ENCODE measurements around the gene NLGN2. TPM values are rescaled to one million over a fixed set of nuclear protein-coding genes. Genes with fewer than 3 reads are reported as not detected.

NLGN2 gene
- total and polyA plus RNA-seq, 4 donors, result 5.0 to 15.2 (median 8.2) TPM

GRCh38 chr17:7383742-7384488 is 23.7 kb upstream of the NLGN2 start:
- Histone ChIP-seq H3K9ac (ENCODE audit: insufficient read depth in 1 of 2, low read length in 2 of 2) (no peak overlapping the region), H3K27me3 (ENCODE audit: control insufficient read depth in 3 of 3, insufficient read depth in 3 of 3, low read length in 2 of 3) (peaks cover 0 to 9% (median 0%) of the 10 kb centered on the region in 3 donors), H3K4me1 (ENCODE audit: control insufficient read depth in 5 of 5, insufficient read depth in 5 of 5, low read length in 5 of 5) (peaks cover 0 to 30% (median 15%) of the 10 kb centered on the region in 5 donors), H3K9me3 (ENCODE audit: control insufficient read depth in 4 of 4, insufficient read depth in 3 of 4, low read length in 3 of 4) (no peaks in the 10 kb centered on the region), H3K4me3 (peak overlapping the region; percentile 11), H3K36me3 (ENCODE audit: control insufficient read depth in 4 of 4, insufficient read depth in 4 of 4, low read length in 4 of 4) (peaks cover 0 to 13% (median 3%) of the 10 kb centered on the region in 4 donors), H3K27ac (ENCODE audit: low read depth in 1 of 2, low read length in 1 of 2) (no peak overlapping the region)
- no peak for TF ChIP-seq CTCF (IDR thresholded peaks at IDR 0.05; ENCODE audit: control extremely low read depth, extremely low read depth)
- DNase-seq (peak; percentile 57 to 71 (median 69)), ATAC-seq (ENCODE audit: insufficient read depth, low FRiP score) (no peak)
- WGBS, 2 donors, result 11 to 28% methylated on average over 63 to 65 of the region's 65 CpGs

- WGBS, 2 donors, result 51 to 55% methylated on average over 23 of the region's 23 CpGs
- peaks cover 0 to 9% (median 0%) of the 10 kb centered on the region in 3 donors for H3K27me3 ChIP-seq (ENCODE audit: control insufficient read depth in 3 of 3, insufficient read depth in 3 of 3, low read length in 2 of 3)
- ATAC-seq (ENCODE audit: insufficient read depth, low FRiP score) (no peak), DNase-seq (no peak)
- H3K9ac ChIP-seq (ENCODE audit: insufficient read depth in 1 of 2, low read length in 2 of 2), result no peak overlapping the region
- no peak for TF ChIP-seq CTCF (IDR thresholded peaks at IDR 0.05; ENCODE audit: control extremely low read depth, extremely low read depth)
- H3K27ac ChIP-seq (ENCODE audit: low read depth in 1 of 2, low read length in 1 of 2), result peak overlapping the region in 1 of 2 donors; percentile 35
- H3K4me1 ChIP-seq (ENCODE audit: control insufficient read depth in 5 of 5, insufficient read depth in 5 of 5, low read length in 5 of 5), result peaks cover 0 to 30% (median 15%) of the 10 kb centered on the region in 5 donors
- H3K36me3 ChIP-seq (ENCODE audit: control insufficient read depth in 4 of 4, insufficient read depth in 4 of 4, low read length in 4 of 4), result peaks cover 0 to 18% (median 7%) of the 10 kb centered on the region in 4 donors
- H3K9me3 ChIP-seq (ENCODE audit: control insufficient read depth in 4 of 4, insufficient read depth in 3 of 4, low read length in 3 of 4), result no peaks in the 10 kb centered on the region
- no peak overlapping the region for H3K4me3 ChIP-seq
Observed at GRCh38 chr17:7384489-7385081, 23.1 kb upstream of the NLGN2 start.

- Histone ChIP-seq H3K4me1 (ENCODE audit: control insufficient read depth in 5 of 5, insufficient read depth in 5 of 5, low read length in 5 of 5) (peaks cover 0 to 16% (median 4%) of the 10 kb centered on the region in 5 donors), H3K27ac (ENCODE audit: low read depth in 1 of 2, low read length in 1 of 2) (no peak overlapping the region), H3K4me3 (no peak overlapping the region), H3K9me3 (ENCODE audit: control insufficient read depth in 4 of 4, insufficient read depth in 3 of 4, low read length in 3 of 4) (peaks cover 0 to 4% (median 0%) of the 10 kb centered on the region in 4 donors), H3K9ac (ENCODE audit: insufficient read depth in 1 of 2, low read length in 2 of 2) (no peak overlapping the region), H3K27me3 (ENCODE audit: control insufficient read depth in 3 of 3, insufficient read depth in 3 of 3, low read length in 2 of 3) (no peaks in the 10 kb centered on the region), H3K36me3 (ENCODE audit: control insufficient read depth in 4 of 4, insufficient read depth in 4 of 4, low read length in 4 of 4) (peaks cover 0 to 37% (median 19%) of the 10 kb centered on the region in 4 donors)
- DNase-seq (no peak), ATAC-seq (ENCODE audit: insufficient read depth, low FRiP score) (no peak)
- 96% methylated on average over 9 to 10 of the region's 10 CpGs for WGBS, 2 donors
- no peak for TF ChIP-seq CTCF (IDR thresholded peaks at IDR 0.05; ENCODE audit: control extremely low read depth, extremely low read depth)
Observed at GRCh38 chr17:7388856-7389255, 18.8 kb upstream of the NLGN2 start.
